H1 (cell line): ENCODE data around the gene NTMT1.

ENCODE experiments used
- BCL11A ChIP-seq, 2 experiments: IDR thresholded peaks; one replicate each; pipeline ENCODE4 v1.6.1; 2011; ENCODE audit warnings: low read depth in 2 of 2, low read length in 2 of 2, mild to moderate bottlenecking in 2 of 2
- CTCF ChIP-seq, 3 experiments: IDR thresholded peaks; 1 replicate in 2 of 3; 2 replicates in 1 of 3; pipeline versions ENCODE4 v1.5.1 to v1.6.1; 2011; ENCODE audit warnings: low read length in 3 of 3, mild to moderate bottlenecking in 3 of 3, inconsistent platforms in 2 of 3, low read depth in 1 of 3, moderate library complexity in 1 of 3; ENCODE audit not compliant: insufficient read depth in 1 of 3; ENCODE audit errors: control extremely low read depth in 1 of 3
- EZH2 ChIP-seq: fragments of 200-600 bp; sonication (generic); IDR thresholded peaks from 2 replicates; pipeline ENCODE4 v1.7.1; 2012; ENCODE audit warnings: low read depth, mild to moderate bottlenecking, moderate library complexity, low read length, inconsistent platforms; ENCODE audit not compliant: severe bottlenecking
- MAFK ChIP-seq: IDR thresholded peaks from 2 replicates; pipeline ENCODE4 v1.6.1; 2012; ENCODE audit warnings: low read depth, mild to moderate bottlenecking, improper control_type of control experiment, low read length
- POLR2A ChIP-seq, 2 experiments: IDR thresholded peaks; 1 replicate in 1 of 2; 2 replicates in 1 of 2; pipeline ENCODE4 v1.6.1; 2011; ENCODE audit warnings: low read depth in 2 of 2, low read length in 2 of 2, mild to moderate bottlenecking in 2 of 2; ENCODE audit errors: control extremely low read depth in 1 of 2
- POLR2AphosphoS5 ChIP-seq: IDR thresholded peaks from 2 replicates; pipeline ENCODE4 v1.6.1; 2011; ENCODE audit warnings: low read depth, low read length
- RNF2 ChIP-seq: fragments of 200-900, 300-1000 bp; sonication (generic); IDR thresholded peaks from 2 replicates; pipeline ENCODE4 v1.7.1; 2016; ENCODE audit warnings: borderline replicate concordance, low read depth, mild to moderate bottlenecking, antibody characterized with exemption, low read length; ENCODE audit not compliant: poor library complexity, severe bottlenecking; ENCODE audit errors: missing control alignments

DNA sequence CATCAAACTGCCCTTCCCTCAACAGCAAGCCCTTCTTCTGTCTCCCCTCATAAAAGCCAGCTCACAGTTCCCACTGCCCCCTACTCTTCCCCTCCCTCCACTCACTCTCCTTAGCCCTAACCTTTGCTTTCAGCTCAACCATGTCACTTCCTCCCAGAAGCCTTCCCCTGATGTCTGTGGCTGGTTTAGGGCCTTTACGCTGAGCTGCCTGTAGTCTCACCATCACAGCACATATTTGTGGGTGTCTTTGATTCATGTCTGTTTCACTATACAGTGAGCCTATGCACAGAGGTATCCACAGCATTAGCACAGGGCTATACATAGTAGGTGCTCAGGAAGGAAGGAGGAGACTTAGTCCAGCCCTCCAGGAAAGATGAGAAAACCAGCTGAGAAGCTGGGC lies 39.7 kb upstream of the NTMT1 start:
- no peak for TF ChIP-seq EZH2
- TF ChIP-seq MAFK: no peak
- TF ChIP-seq POLR2AphosphoS5: no peak
- no peak for TF ChIP-seq CTCF (IDR thresholded peaks at IDR 0.05; ENCODE audit: control extremely low read depth in 1 of 3, insufficient read depth in 1 of 3, low read depth in 1 of 3, low read length in 3 of 3)
- TF ChIP-seq POLR2A (IDR thresholded peaks at IDR 0.05; ENCODE audit: control extremely low read depth in 1 of 2, low read depth in 2 of 2, low read length in 2 of 2): no peak
- no peak for TF ChIP-seq BCL11A (IDR thresholded peaks at IDR 0.05; ENCODE audit: low read depth in 2 of 2, low read length in 2 of 2)
- no peak for TF ChIP-seq RNF2
